ENCODE measurements around the gene TLR6.
"Not testable (repeated sequence)": the region's sequence is repeated elsewhere in the genome, so short reads cannot be mapped to it uniquely, and the experiment has no call there.

TLR6 gene

DNA sequence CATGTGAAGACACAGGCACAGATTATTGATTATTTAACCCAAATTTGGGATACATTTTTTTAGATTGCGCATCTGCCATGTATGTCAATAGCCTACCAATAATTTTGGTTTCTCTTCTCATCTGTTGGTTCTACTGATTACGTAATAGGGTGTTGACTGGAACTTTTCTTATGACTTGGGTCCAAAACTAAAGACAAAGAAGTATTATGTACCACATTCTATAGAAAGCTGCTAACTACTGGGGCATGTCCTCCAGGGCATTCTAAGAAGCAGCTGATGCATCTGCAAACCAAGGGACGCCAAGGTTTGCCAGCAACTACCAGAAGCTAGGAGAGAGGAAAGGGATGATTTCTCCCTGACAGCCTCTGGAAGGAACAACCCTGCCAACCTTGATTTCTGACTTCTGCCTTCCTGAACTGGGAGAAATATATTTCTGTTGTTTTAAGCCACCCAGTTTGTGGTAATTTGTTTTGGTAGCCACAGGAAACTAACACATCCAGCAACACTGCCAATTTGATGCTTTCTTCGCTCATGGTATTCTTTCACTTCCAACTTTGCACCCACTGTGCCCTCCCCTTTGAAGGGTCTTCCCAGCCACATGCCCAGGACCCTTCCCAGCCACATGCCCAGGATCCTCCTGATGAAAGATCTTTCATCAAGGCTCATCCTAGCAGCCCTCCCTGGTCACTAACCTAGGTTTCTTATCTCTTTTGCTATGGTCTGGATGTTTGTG lies 36.1 kb downstream of the TLR6 start:
- no peak for FAIRE-seq

DNA sequence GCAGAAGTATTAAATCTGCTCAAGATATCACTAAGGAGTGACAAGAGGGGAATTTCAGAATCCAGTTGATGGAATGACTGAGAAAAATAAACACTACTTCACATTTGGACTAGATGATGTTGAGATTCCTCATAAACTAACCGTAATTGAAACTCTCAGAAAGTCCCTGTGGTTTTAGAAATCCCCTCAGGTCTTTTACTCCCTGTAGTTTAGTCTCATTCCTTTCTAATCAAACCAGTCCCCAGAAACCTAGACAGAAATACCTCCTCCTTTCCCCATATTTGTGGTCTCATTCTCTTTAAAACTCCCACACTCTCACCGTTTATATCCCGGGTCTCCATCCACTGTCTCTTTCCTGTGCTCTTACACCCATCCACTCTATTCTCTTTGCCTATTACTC lies 37.0 kb downstream of the TLR6 start:
- no peak for FAIRE-seq

DNA sequence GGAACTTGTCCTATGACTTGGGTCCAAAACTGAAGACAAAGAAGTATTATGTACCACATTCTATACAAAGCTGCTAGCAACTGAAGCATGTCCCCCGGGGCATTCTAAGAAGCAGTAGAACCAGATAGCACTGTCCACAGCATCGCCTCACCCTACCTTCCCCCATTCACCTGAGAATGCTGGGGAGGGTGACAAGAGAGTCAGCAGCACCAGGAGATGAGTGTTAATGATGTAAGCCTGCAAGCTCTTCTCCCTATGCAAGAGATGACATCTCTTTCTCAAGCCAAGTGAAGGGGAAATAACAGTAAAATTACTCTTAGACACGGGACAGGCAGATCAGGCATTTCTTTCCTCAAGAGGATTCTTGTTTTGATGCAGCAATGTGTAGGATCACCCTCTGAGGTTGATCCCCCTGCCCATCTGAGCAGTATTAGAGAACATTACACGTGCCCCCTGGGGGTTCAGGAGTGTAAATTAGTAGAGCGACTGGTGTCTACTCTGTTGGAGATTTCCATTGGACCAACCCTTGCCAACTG lies 38.1 kb downstream of the TLR6 start:
- no peak for FAIRE-seq

DNA sequence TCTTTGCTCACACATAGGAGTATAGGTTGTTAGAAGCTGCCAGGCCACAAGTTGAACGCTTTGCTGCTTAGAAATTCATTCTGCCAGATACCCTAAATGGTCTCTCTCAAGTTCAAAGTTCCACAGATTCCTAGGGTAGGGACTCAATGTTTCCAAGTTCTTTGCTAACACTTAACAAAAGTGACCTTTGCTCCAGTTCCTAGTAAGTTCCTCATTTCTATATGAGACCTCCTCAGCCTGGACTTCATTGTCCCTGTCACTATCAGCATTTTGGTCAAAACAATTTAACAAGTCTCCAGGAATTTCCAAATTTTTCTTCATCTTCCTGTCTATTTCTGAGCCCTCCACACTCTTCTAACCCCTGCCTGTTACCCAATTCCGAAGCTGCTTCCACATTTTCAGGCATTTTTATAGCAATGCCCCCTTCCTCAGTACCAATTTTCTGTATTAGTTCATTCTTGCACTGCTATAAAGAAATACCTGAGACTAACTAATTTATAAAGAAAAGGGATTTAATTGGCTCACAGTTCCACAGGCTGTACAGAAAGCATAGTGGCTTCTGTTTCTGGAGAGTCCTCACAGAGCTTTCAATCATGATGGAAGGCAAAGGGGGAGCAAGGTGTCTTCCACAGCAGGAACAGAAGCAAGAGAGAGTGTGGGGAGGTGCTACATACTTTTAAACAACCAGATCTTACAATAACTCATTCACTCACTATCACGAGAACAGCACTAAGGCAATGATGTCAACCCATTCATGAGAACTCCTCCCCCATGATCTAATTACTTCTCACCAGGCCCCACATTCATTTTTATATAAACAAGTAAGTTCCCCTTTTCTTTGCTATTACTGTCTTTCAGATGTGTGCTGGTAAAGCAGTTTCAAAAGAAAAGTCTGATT lies 40.5 kb downstream of the TLR6 start:
- FAIRE-seq = no peak

DNA sequence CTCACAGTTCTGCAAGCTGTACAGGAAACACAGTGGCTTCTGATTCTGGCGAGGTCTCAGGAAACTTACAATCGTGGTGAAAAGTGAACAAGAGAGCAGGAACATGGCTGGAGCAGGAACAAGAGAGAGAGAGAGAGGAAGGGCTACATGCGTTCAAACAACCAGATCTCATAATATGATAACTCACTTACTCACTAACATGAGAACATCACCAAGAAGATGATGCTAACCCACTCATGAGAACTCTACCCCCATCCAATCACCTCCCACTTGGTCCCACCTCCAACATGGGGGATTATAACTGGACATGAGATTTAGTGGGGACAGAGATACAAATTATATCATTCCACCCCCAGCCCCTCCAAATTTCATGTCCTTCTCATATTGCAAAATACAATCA lies 42.2 kb downstream of the TLR6 start:
- FAIRE-seq = no peak

DNA sequence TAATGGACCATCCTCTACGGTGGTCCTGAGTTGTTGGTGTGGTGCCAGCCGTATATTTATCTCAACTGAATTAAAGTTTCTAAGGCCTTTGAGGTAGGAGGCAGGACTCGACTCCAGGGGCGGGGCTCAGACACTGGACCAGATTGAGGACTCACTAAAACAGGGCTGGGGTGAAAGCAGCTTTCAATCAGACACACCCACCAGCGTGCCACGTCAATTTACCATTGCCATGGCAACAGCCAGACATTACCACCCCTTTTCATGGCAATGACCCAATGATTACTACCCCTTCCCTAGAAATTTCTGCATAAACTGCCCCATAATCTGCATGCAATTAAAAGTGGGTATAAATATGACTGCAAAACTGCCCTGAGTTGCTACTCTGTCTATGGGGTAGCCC lies 45.3 kb downstream of the TLR6 start:
- no peak for FAIRE-seq

DNA sequence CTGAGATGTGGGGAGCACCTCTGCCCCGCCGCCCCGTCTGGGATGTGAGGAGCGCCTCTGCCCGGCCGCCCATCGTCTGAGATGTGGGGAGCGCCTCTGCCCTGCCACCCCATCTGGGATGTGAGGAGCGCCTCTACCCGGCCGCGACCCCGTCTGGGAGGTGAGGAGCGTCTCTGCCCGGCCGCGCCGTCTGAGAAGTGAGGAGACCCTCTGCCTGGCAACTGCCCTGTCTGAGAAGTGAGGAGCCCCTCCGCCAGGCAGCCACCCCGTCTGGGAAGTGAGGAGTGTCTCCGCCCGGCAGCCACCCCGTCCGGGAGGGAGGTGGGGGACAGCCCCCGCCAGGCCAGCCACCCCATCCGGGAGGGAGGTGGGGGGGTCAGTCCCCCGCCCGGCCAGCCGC lies 49.2 kb downstream of the TLR6 start:
- not testable (repeated sequence) for FAIRE-seq

DNA sequence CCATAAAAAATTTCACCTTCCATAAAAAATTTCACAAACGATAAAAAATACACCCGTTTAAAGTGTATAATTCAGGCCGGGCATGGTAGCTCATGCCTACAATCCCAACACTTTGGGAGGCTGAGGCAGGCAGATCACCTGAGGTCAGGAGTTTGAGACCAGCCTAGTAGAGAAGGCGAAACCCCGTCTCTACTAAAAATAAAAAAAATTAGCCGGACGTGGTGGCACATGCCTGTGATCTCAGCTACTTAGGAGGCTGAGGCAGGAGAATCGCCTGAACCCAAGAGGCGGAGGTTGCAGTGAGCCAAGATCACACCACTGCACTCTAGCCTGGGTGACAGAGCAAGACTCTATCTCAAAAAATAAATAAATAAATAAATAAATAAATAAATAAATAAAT lies 50.4 kb downstream of the TLR6 start:
- FAIRE-seq = not testable (repeated sequence)

DNA sequence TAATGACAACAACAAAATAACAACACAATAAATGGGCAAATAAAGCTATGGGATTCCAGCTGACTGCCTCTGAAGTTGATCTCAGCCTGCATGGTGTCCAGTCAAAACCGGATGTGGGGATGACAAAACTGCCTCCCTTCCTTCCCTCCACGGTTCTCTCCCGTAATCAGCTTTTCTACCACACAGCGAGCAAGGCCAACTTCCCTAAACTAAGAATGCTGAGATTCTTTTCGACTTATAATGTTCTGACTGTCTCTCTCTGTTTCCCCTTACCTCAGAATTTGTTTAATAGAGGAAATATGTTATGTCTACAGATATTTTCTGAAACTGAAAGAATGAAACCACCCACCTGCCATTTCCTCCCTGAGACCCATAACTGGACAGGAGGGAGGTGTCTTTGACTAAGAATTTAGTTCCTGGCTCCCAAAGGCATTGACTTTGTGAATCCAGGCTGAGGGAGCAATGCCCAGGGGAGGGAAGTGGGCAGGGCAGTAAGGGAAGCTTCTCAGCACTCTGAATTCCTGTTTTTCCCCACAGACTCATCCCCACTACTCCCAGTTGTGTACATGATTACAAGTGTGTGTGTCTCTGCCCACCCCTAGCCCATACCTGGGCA lies 51.0 kb downstream of the TLR6 start:
- FAIRE-seq = no peak

DNA sequence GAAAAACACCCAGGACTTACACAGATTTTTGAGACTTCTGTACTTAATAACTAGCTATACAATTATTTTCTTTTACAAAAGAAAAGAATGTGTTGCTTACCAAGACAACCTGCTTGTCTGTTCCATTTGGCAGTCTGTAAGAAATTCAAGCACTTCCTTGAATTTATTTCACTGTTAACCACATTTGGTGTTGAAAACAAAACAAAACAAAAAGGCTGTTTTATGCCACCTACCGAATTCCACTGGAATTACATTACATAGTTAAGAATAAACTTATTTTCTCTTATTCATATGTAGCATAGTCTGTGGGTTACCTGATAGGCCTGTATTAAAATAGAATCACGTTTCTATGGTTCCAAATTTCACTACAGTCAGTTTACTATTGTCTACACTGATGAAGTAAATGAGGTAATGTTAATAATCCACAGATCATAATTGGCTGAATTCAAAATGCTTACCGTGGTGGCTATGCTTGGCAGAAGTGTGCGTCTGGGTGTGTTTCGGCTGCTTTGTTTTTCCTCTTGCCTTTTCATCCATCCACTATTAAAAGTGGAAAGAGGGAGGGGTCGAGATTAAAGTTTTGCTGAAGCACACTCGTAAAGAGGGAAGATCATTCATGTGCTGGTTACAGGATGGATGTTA lies 51.8 kb downstream of the TLR6 start, which contains the start of gene TLR1:
Gene TLR1 (minus strand): TSS at position 138 of the 642 bp plus-strand sequence. CDS start 5,960 bp downstream, outside the sequence.
- FAIRE-seq = peak; percentile 93

DNA sequence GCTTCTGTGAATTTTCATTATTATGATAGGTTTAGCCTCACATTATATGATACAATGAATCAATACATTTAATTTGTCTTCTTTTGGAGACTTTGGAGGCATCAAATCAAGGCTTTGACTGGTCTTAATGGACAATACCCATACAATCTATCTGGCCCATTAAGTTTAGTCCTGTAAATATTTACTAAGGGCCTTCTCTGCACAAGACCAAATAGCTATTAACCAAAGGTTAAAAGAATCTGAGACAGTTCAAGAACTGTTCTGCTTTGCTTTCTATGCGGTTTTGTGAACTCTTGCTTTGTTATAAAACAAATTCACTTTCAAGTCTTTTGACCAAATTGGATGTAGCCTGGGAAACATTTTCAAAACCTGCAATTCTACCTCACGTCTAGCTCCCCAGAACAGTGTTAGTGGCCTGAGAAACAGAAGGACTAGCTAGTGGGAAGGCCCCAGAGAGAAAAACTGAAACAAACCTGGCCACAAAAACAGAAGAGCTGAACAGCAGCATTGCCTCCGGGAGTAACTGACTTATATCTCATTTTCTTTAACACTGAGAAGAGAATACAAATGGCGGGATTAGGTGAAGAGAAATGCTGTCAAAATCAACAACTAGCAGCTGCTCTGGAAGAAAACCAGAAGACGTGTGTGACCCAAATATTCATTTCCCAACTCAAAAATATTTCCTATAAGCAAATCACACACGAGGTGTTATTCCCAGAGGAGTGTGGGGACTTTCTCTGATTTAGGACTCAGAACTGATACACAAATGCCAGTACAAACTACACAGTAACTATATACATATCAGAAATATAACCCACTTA lies 52.6 kb downstream of the TLR6 start:
- peak; percentile 60 for FAIRE-seq

DNA sequence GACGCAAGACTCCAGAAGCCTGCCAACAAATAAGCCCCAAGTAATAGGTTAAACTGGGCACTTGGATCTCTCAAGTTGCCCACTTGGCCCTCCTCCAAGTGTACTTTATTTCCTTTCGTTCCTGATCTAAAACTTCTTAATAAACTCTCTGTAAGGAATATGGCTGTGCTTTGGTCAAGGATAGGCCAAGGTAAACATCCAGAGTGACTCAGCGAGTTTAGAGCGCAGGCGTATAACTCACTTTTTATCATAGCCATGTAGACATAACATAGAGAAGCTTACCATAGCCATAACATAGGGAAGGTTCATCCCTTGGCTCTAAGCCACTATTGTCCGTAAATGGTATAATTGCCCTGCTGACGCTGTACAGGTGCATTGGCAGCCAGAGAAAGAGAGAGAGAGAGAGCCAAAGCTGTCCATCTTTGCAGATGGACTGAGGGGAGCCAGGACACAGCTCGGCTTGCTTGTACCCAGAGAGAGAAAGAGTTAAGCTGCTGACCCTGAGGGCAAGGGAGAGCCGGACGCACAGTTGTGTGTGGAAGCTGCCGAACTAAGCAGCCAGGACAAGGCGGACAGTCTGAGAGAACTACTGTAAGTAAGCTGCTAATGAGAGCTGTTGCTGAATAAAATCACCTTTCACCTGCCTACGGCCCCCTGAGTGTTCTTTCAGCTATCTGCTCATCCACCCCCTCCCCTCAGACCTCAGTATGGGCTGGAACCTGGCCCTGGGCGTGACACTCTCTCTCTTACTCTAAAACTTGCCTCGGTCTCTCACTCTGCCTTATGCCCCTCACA lies 53.9 kb downstream of the TLR6 start:
- FAIRE-seq = no peak

DNA sequence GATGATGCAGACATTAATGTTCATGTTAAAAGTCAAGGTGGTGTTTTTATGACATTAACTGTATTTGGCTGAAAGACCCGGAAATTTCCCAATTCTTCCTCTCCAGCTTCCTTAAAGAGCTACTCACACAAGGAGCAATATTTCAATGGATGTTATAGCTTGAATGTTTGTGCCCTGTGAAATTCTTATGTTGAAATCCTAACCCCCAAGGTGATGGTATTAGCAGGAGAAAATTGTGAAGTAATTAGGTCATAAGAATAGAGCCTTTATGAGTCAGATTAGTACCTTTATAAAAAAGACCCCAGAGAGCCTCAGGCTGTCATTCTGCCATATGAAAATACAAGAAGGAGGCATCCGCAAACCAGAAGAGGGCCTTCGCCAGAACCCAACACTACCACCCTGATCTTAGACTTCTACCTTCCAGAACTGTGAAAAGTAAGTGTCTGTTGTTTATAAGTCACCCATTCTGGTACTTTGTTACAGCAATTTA lies 55.6 kb downstream of the TLR6 start:
- FAIRE-seq = no peak

DNA sequence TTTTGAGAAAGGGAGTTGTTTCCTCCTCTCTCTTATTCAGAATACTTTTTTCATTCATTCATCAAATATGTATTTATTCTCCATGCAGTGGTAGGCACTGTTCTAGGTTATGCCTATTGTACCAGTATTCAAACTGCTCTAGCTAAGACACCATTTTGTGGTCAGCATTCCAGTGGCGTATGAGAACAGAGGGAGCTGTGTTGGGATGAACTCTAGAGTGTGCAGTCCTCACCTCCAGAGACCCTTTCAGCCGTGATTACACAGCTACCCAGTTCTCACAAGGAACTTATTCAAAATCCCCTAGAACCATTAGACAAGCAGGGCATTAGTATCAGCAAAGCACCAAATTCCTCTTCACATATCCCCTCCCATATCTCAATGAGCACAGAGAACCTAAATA lies 56.3 kb downstream of the TLR6 start:
- FAIRE-seq = no peak

DNA sequence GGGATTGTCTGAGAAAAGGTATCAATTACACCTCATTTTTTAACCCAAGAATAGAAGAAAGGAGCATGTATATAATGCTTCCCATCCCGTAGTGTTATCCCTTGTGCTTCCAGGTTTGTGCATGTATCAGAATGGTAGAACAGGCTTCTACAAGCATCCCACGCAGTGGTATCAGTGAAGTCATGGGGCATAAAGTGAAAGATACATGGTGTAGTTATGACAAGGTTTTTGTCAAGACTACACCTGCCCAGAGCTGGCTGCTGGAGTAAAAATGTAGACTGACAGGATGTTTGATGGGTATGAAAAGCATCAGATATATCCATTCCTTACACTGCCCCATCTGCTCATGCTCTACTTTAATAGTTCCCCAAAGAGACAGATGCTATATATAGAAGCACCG lies 61.5 kb downstream of the TLR6 start:
- FAIRE-seq = no peak

DNA sequence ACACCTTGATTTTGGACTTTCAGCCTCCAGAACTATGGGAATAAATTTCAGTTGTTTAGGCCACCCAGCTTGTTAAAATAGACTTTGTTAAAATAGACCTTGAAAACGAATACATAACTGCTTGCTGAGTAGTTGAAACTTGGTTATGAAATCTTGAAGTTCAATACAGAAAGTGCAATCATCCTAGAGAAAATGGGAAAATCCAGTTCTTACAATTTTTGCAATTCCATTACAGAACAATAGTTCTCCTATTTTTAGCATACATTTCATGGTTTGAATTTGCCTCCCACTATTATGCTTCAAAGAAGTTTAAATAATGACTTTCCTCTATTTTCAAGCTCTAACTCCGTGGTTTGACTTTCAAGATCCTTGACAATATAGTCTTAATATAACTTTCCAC lies 62.6 kb downstream of the TLR6 start:
- FAIRE-seq = no peak

DNA sequence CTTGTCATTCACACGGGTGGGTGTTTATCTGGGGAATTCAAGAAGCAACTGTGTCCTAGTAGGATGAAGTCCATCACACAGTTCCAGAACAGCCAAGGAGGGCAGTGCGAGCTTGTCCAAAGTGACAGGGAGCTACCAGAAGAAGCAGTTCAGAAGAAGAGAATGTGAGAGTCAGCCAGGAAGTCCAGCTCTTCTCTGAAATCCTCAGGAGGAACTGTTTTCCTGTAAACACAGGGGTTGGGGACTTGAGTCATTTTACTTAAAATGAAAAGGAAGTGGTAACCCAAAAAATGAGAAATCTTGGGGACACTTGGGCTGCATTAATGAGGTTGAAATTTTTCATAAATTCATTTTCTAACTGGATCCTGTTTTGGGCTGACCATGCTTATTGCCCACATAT lies 65.6 kb downstream of the TLR6 start:
- no peak for FAIRE-seq

DNA sequence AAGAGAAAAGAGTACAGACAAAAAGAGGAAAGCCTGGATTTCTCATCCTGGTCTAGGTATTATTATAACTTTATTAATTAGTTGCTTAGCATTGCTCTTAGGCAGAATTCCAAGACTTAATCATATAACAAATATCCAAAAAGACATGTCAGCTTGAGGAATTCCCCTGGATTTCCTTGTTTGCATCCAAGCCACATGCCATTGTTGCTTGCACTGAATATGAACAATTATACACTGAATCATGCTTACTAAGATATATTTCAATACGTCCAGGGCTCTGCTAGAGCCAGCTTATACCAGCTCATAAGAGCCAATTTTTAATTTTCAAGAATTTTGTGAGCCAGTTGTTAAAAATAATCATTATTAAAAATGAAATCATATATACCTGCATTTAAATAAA lies 68.3 kb downstream of the TLR6 start:
- FAIRE-seq = no peak

DNA sequence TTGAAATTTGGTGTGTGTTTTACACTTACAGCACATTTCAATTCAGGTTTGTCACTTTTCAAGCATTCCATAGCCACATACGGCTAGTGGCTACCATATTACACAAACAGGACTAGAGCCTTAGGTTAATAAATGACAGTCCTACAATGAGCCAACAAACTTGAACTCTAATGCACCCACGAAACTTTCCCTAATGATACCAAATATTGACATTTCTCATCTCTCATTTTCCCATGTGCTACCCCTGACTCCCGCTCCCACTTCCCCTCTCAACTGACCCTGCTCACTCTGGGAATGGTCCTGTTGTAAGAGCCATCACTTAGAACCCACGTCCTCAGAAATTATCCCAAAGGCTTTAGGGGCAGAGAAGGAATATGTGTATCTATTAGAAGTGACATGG lies 68.9 kb downstream of the TLR6 start:
- no peak for FAIRE-seq

DNA sequence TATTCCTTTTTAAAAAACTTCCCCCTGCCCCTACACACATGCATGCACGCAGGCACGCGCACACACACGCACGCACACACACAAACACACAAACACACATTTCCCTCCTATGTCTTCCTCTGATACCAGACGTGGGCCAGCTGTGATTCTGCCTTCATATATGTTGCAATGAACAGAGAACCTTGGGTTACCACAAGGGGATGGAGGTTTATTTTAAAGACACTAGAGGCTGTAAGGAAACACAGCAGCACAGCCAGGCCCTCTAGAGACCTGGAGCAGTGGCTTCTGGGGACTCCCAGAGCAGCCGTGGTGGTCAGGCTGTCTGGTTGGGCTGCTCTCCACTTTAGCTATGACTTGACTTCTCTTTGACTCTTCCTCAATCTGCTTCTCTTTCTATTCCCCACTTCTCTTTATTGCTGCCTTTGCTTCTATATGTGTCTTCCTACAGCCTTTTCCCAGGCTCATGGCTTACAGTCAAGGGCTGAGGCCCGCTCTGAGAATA lies 70.7 kb downstream of the TLR6 start:
- FAIRE-seq = no peak
